GM19438 (cell line): ENCODE measurements around the gene ADCY10.

Experiments
- ATAC-seq: cut with Tn5 transposase; IDR thresholded peaks from one replicate; pipeline ENCODE4 v1.9.1; 2021; ENCODE audit warnings: low read depth; ENCODE audit not compliant: unreplicated experiment

ADCY10 gene

DNA sequence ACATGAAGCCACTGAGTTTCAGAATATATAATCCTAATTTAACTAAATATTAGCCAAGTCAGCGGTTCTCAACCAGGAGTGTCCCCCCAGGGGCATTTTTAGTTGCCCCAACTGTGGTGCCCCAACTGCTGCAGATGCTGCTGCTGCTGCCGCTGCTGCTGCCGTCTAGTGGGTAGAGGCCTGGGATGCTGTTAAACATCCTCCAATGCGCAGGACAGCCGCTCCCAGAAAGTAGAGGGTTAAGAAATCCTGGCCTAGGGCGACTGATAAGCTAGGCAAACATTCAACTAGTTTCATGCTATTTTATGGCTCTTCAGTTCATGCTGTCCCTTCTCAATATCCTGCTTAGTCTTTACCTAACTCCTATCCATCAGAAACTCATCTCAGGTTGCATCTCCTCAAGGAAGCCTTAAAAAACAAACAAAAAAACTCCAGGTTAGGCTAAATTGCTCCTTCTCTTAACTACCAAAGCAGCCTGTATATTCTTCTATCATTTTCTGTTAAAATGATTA lies 12.6 kb upstream of the ADCY10 start:
- no peak for ATAC-seq

GRCh38 chr1:167924543-167925231 lies 10.8 kb upstream of the ADCY10 start:
- no peak for ATAC-seq

DNA sequence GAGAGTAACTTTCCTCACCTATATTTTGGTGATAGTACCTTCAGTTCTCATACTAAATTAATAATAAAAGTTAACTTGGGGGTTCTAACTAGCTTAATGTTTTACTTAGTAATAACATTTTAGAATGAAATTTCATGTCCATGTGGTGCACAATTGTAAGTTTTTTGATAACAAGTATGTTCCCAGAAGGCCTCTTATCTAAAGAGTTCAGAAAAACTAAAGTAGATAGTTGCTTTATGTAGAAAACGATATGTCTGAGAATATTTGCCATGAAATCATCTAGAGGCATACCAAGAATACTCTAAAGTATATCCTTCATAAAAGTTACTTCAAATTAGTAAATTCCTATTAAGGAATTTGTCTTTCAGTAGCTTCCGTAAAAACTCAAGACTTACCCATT lies 10.2 kb upstream of the ADCY10 start:
- no peak for ATAC-seq

DNA sequence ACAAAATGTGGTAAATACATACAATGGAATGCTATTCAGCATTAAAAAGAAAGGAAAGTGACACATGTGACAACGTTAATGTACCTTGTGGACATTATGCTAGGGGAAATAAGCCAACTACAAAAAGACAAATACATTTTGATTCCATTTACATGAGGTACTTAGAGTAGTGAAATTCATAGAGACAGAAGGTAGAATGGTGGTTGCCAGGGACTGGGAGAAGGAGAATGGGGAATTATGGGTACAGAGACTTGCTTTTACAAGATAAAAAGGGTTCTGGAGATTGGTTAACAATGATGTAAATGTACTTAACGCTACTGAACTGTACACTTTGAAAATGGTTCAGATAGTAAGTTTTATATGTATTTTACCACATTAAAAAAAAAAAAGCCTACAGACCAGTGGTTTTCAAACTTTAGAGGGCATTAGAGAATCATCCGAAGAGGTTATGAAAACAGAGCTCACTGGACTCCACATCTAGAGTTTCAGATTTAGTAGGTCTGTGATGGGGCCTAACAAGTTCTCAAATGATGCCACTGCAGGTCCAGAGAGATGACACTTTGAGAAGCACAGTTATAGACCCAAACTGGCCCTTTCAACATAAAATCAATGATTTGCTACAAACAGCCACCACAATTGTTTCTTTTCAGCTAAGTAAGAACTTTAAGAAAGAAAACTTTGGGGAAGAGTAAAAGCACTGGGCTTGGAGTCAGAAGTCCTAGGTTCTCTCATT lies 9.6 kb upstream of the ADCY10 start:
- ATAC-seq: no peak

DNA sequence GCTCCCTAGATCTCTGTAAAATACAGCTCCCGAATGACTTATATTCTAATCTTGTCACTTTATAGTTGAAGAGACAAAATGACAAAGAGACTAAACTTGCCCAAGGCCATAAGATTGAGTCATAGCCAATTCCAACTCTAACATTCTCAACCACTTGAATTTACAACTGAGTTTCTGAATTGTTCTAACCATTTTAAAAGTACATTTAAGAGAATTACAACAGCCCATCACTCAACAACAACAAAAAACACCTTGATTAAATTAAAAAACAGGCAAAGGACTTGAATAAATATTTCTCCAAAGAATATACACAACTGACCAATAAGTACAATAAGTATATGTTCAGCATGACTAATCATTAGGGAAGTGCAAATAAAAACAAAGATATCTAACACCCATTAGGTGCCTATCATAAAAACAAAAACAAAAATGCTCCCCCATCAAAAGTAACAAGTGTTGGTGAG lies 8.7 kb upstream of the ADCY10 start:
- no peak for ATAC-seq

DNA sequence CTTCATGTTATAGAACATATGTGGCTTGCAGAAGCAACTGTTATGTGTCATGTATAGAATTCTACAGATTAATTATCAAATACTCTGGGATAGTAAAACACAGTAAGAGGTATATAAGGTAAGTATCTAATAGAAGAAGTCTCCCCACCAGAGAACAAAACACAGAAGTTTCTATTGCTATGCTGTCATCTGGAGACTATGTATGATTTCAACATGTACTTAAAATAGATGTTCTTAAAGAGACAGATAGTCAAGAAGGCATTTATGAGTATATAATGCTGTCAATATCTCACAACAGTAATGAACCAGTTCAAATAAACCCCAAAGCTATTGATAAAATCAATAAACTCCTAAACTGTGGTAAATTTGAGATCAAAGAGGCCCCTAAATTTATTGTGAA lies 8.1 kb upstream of the ADCY10 start:
- no peak for ATAC-seq

DNA sequence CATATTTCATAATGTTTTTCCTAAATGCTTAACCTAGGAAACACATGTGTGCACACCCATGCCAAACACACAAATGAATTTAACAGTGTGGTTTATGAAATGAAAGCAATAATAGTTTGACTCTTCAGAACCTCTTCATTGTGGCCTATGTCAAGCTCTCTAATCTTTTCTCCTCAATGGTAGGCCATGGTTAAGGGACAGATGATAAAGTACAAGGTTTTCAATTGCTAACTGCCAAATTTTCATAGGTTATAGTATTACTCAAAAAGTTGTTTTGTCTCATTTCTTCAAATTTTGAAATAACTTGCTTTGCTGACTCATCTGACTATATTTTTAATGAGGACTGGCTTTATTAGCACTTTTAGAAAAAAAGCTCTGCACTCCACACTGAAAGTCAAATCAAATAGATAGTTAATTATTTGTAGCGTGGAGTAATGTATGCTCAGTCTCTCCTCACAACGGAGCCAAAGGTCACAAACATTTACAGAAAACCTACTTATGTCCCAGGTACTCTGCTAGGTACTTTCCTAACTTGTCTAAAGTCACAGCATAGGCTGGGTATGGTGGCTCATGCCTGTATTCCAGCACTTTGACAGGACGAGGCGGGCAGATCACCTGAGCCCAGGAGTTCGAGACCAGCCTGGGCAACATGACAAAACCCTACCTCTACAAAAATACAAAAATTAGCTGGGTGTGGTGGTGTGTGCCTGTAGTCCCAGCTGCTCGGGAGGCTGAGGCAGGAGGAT lies 3.0 kb upstream of the ADCY10 start:
- no peak for ATAC-seq

DNA sequence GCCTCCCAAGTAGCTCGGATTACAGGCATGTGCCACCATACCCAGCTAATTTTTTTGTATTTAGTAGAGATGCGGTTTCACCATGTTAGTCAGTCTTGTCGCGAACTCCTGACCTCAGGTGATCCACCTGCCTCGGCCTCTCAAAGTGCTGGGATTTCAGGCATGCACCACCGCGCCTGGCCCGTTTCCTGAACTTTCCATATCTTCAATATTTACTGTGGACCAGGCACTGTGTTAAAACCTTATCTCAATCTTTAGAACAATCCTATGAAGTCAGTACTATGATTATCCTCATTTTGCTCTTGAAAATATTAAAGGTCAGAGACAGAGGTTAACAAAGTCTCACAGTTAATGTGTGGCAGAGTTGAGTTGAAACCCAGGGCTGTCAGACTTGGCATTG lies 1.6 kb upstream of the ADCY10 start:
- ATAC-seq: no peak

DNA sequence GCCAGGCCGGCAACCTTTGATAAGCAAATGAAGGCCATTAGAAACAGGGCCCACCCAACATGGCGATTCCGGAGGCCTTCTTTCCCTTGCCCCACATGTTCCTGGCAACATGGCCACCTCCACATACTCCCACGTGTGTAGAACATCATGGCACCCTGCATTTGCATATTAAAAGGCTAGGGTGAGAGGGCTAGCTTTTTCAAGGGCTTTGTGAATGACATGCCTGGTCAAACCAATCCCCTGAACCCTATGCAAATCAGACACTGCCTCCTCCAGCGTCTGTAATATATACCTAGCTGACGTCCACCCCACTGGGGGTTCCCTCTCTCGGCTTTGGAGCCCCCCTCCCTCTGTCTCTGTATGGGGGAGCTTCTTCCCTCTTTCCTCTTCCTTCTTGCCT lies 1.6 kb downstream of the ADCY10 start:
- ATAC-seq: no peak

GRCh38 chr1:167911413-167911812 lies 2.5 kb downstream of the ADCY10 start:
- ATAC-seq: no peak

DNA sequence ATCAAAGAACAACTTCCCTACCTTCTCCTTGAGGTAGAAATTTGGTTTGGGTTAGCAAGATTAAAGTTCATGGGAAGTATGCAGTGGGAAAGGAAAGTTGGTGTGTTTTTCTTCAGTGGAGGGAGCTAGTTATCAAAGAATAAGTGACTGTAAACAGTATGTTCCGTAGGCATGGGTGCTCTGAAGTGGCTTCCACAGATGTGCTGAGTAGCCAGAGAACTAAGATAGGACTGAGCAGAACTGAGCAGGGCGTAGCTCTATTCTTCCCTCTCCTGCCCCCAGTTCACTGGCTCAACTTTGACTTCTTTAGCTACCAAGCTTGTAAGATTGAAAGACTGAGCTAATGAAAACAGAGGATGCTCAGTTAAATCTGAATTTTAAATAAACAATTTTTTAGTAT lies 3.4 kb downstream of the ADCY10 start:
- no peak for ATAC-seq

- ATAC-seq: no peak
These were observed 4.2 kb downstream of the ADCY10 start for GRCh38 chr1:167909691-167910180.

- no peak for ATAC-seq
These were observed 8.3 kb downstream of the ADCY10 start for GRCh38 chr1:167905671-167906070.

DNA sequence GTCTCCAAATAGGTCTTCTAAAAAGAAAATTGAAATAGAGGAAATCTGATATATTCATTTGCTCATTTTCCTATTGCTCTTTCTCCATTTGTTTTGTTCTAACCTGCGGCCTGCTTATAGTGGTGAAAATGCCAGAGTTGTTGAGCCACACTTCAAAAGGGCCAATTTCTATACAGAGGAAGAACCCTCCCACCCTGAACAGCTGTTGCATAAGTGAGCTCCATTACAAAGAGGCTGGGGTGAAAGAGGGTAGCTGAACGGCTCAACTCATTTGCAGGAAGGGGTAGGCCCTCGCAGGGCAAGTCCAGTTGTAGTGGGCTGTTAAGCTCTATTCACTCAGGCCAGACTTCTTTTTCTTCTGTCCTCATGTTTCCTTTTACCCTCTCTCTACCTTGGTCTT lies 8.8 kb downstream of the ADCY10 start:
- ATAC-seq: no peak

DNA sequence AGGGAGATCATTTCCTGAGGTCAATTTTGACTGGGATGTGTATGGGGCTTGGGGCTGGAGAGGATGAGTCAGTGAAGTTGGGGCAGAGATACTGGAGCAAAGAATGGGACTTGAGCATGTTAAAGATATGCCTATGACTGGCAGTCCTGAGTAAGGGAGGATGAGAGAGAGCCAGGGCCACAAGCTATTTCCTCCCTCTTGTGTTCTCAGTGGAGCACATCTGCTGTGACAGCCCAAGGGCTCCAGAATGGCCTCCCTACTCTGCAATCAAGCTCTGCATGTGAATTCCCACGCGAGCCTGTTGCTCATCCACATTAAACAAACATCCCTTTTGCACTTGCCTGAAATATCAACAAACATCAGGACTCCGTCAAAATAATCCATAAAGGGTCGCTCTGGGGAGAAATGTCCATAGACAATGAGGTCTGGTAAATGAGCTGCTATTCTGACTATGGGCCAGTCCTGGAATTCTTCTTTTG lies 9.2 kb downstream of the ADCY10 start:
- no peak for ATAC-seq

GRCh38 chr1:167900907-167901306 lies 13.0 kb downstream of the ADCY10 start:
- ATAC-seq: no peak

DNA sequence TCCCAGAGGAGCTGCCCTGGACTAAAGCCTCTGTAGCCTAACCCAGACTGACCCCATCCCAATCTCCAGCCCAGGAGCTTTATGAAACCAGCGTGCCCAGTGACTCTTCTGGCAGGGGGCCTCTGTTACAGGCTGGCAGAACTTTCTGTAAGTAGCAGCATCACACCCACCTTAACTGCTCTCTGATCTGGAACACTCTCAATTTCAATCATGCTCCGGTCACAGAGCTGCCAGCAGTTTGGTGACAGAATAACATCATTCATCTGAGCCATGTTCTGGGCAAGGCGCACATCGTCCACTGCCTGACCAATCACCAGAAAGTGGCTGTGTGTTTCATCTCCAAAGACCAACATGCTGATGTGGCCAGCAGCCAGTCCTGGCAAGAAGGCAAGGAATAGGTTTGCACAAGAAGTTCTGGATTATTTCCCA lies 14.7 kb downstream of the ADCY10 start:
- ATAC-seq: peak; percentile 62

DNA sequence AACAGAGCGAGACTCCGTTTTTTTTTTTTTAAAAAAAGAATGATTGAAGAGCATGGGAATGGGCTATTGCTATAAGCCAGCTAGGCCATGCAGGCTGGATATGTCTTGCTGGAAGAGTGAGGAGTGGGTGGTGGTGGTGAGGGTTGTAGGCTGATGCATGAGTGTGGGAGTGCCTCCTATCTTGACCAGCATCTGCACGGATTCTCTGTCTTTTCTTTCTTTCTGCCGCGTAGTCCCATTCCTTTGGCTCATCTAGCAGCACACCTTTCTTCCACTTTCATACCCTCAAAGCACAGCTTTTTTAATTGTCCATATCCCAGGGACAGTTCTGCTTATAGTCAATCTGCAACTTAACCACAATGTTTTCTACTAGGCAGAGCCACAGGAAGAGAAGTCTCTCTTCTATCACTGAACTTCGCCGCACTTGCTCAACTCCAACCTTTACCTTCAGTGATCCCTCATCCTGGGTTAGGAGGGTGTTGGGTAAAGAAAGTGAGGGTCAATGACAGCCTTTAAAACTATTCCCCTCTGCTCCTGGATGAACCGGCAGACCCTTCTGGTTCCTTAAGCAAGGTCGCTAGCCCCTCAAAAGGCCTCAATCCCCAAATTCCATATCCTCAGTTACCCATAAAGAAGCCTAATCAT lies 15.2 kb downstream of the ADCY10 start:
- no peak for ATAC-seq

DNA sequence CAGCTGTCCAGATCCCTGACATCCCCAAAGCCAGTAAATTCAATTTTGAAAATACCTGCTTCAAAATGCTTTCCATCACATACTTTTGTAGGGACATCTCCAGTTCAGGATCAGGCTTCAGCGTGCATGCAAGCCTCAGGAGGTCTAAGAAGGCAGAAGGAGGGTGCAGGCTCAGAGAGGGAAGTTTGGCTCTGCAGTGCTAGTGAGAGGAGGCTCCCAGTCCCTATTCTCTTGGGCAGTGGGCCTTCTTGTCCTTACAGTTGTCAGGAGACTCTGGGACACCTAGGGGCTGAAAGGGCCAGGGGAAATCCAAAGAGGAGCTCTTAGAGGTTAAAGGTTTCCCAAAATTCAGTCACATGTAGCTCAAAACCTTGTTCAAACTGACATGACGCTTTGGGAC lies 20.1 kb downstream of the ADCY10 start:
- ATAC-seq: no peak

DNA sequence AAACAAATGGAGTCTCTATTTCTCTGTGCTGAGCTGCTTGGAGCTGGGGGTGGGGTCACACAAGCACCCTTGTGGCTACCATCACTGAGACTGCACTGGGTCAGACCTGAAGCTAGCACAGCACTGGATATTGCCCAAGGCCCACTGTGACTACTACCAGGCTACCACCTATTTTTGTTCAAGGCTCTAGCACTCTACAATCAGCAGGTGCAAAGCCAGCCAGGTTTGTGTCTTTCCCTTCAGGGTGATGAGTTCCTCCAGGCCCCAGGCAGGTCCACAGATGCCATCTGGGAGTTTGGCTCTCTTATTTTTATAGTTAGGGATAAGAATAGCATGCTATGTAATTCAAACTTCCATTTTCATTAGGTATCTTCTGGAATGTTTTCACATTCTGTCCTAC lies 23.5 kb downstream of the ADCY10 start:
- no peak for ATAC-seq
